Stimulated activated CD8-positive, alpha-beta memory T cell treated with anti-CD3 and anti-CD28 coated beads, Interleukin-4, amount 100 ng/mL, for 1 hour (primary cell): Measurements from ENCODE around the gene GLTP.
A peak's percentile ranks its signal among the peaks of the same experiment; 100 is the strongest.
"Not testable (repeated sequence)": the region's sequence is repeated elsewhere in the genome, so short reads cannot be mapped to it uniquely, and the experiment has no call there.

Source experiments
- DNase-seq, 2 donors: peaks; one replicate each; pipeline ENCODE4 v3.0.0-alpha.2; 2020; ENCODE audit warnings: low read depth in 2 of 2, low spot score in 1 of 2

The GLTP gene

GRCh38 chr12:109902891-109903418, 22.6 kb upstream of the GLTP start:
- no peak for DNase-seq

- no peak for DNase-seq
These were observed 20.6 kb upstream of the GLTP start for GRCh38 chr12:109900752-109901580.

GRCh38 chr12:109899783-109900751, 19.7 kb upstream of the GLTP start, which contains the start of gene TCHP:
Gene TCHP, plus strand, starts transcription at chr12:109900274. Its CDS starts 2,753 bp downstream, at chr12:109903027.
- DNase-seq: peak in 1 of 2 donors; percentile 56

GRCh38 chr12:109899345-109899744, 19.0 kb upstream of the GLTP start:
- DNase-seq: not testable (repeated sequence)

GRCh38 chr12:109897029-109897428, 16.7 kb upstream of the GLTP start:
- no peak for DNase-seq

GRCh38 chr12:109896188-109896587, 15.8 kb upstream of the GLTP start:
- no peak for DNase-seq

- DNase-seq: no peak
These were observed 14.6 kb upstream of the GLTP start for GRCh38 chr12:109894939-109895338.

- DNase-seq: no peak
These were observed 13.1 kb upstream of the GLTP start for GRCh38 chr12:109893261-109893995.

GRCh38 chr12:109892748-109893147, 12.4 kb upstream of the GLTP start:
- DNase-seq: no peak

GRCh38 chr12:109892165-109892715, 11.9 kb upstream of the GLTP start:
- DNase-seq: no peak

- DNase-seq: not testable (repeated sequence)
These were observed 11.4 kb upstream of the GLTP start for GRCh38 chr12:109891731-109892130.

GRCh38 chr12:109890620-109891170, 10.4 kb upstream of the GLTP start:
- DNase-seq: no peak

GRCh38 chr12:109888179-109889020, 8.1 kb upstream of the GLTP start:
- DNase-seq: no peak

GRCh38 chr12:109885616-109886015, 5.3 kb upstream of the GLTP start:
- no peak for DNase-seq

GRCh38 chr12:109883461-109883860, 3.1 kb upstream of the GLTP start:
- DNase-seq: no peak

GRCh38 chr12:109881752-109882151, 1.4 kb upstream of the GLTP start:
- no peak for DNase-seq

- no peak for DNase-seq
These were observed 597 bp upstream of the GLTP start for GRCh38 chr12:109880938-109881337.

GRCh38 chr12:109879351-109880042, 844 bp downstream of the GLTP start:
- no peak for DNase-seq

GRCh38 chr12:109878749-109879148, 1.6 kb downstream of the GLTP start:
- DNase-seq: no peak
